CD4-positive, alpha-beta T cell treated with Interleukin-2 at 100 ng/mL for 4 hours (primary cell): ENCODE measurements around the gene SERINC2.
A peak's percentile ranks its signal among the peaks of the same experiment; 100 is the strongest.

Source experiments
- DNase-seq: peaks from one replicate; pipeline ENCODE4 v3.0.0-alpha.2; 2020; ENCODE audit warnings: low spot score

The SERINC2 gene

DNA sequence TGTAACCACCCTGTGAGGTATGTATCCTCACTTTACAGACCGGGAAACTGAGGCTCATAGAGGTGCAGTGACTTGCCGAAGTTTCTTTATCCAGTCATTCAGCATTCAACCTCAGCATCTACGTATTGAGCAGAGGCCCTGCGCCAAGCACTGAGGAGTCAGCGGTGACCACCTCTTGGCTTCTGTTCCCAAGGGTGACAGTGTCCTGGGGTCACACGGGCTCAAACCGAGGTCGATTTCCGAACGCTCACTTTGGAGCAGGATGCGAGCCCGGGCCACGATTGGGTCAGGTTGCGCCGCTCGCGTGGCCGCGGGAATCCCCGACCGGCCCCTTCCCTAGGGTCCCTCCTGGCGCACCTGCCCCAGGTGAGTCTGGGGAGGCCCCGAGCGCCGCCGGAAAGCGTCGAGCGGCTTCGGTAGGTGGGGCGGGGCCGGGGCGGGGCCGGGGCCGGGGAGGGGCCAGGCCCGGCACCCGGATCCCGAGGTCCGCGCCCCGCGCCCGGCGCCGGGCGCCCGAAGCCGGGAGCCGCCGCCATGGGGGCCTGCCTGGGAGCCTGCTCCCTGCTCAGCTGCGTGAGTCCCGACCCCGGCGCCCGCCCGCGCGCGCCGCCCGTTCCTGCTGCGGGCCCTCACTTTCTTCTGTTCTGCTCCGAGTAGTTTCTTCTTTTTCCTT lies at the start of gene SERINC2:
TSS of gene SERINC2 (plus strand) at position 482 of the 673 bp plus-strand sequence. CDS start at position 535, 53 bp downstream.
- no peak for DNase-seq

- no peak for DNase-seq
These were observed 48.3 kb upstream of the SERINC2 start for GRCh38 chr1:31364561-31365250.

- DNase-seq: no peak
These were observed 46.2 kb upstream of the SERINC2 start for GRCh38 chr1:31366796-31367195.

GRCh38 chr1:31368611-31369107 lies 44.4 kb upstream of the SERINC2 start:
- DNase-seq: no peak

GRCh38 chr1:31370021-31370420 lies 43.0 kb upstream of the SERINC2 start:
- DNase-seq: no peak

DNA sequence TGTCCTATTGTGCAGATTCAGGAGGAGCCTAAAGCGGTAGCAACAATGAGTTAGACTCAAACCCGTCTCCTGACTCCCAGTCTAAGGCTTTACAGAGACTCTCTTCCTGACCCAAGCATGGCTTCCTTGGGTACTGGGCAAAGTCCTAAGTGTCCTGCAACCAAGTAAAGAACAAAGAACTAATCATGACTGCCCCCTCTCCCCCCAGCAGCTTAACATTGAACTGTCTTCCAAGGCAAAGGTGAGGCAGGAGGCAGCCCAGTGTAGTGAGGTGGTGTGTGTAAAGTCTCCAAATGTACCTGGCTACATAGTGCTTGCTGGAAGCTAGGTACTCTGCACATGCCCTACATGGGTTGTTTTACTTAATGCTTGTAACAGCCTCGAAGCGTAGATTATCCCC lies 42.4 kb upstream of the SERINC2 start:
- DNase-seq: no peak

DNA sequence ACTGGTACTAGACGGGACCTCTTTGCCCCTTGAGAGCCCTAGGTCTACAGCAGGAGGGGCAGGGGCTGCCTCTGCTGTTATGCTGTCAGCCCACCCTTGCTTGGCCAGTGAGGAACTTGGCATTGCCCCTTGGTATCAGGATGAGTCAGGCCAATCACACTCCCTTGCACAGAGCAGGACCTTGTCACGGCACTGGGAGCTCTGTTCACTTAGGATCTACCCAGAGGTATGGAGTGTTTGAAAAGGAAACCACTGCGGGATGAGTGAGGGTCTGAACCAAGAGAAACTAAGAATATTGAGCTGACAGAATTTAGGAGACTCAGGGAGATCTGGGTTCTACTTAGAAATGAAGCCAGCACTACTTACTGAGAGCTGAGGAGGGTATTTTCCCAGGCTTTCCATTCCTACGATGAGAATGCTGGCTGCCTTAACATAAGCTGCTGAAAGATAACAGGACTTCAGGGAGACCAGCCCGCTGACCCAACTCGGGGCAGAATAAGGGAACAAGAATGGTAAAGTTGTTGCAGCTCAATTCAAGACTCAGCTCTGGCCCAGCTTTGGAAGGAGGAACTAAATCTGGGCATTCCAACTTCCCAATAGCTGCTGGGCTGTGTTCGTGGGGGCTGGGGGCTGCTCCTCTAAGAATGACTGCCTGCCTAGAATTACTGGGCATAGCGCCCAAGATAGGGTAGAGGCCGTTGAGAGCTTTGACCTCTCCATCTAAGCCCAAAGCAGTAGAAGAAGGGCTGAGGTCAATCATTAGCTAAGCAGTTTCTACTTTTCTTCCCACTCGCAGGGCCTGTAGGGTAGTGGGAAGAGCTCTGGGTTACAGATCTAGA lies 41.7 kb upstream of the SERINC2 start:
- no peak for DNase-seq

DNA sequence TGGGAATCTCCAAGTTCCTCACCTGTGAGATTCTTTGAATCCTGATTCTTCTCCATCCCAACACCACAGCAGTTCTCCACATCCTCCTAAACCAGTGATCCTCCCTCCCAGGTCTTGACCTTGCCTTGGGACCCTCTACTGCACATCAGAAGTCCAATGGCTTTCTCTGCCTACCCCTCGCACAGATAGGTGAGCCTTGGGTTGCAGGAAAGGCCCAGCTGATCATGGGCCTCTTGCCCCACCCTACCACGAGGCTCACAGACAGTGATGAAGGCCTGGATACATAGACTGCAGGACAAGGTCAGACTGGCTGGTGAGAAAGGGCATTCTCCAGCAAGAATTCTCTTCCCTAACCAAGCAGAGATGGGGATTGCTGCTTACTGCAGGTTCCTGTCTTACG lies 41.0 kb upstream of the SERINC2 start:
- no peak for DNase-seq

GRCh38 chr1:31372751-31373055 lies 40.3 kb upstream of the SERINC2 start:
- no peak for DNase-seq

DNA sequence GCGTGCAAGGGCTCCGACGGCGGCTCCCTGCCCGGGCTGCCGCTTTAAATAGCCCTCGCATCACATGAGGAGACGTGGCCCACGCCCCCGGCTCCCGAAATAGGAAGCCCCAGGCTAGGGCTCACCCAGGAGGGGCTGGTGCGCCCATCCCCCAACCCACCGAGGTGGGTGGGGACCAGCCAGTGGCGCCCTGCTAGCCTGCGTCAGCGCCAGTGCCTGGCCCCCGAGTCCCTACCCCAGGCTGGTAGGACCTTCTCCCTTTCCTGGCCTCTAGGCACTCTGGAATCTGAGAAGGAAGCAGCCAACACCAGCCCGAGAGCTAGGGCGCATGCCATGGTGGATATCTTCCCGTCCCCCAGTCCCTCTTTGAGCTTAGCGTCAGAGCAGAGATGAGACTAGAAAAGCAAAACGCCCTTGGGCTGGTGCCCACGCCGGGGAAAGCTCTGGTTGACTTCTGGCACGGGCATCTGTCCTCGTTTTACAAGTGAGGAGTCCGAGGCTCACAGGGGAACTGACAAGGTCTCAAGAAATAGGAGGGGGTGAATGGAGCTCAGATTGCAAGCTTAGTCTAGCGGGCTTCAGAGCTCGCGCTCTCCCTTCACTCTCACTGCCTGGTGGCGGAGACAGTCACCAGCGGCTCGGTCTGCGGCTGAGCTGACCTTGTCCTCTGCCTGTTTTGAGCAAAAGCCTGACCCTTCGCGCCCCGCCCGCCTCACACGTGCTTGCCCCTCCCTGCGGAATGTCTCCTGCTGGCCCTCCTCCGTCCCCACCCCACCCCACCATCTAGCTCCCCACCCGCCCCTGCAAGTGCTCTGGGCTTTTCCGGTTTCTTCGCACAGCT lies 39.7 kb upstream of the SERINC2 start, which contains the start of gene FABP3:
TSS of gene FABP3 (minus strand) at position 21 of the 841 bp plus-strand sequence. CDS start 62 bp downstream, outside the sequence.
- no peak for DNase-seq

DNA sequence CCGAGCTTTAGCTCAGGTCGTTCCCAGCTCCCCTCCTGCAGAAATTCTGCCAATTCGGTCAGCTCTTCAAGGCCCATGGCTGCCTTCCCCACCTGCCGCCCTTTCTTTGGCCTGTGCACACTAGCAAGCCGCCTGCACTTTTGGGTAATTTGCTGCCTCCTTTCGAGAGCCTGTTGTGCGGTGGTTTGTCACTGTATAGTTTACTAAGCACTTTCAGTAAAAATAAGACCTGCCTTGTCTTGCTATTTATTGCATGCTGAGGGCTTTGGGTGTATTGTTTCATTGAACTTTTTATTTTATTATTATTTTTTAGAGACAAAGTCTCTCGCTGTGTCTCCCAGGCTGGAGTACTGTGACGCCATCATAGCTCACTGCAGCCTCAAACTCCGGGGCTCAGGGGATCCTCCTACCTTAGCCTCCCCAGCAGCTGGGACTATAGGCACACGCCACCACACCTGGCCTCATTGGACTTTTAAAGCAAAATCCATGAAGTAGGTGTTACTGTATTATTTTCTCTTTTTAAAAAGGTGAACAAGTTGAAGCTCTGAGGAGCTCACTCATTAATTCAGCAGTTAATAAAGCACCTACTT lies 39.0 kb upstream of the SERINC2 start:
- peak; percentile 2 for DNase-seq

GRCh38 chr1:31374511-31375196 lies 38.4 kb upstream of the SERINC2 start:
- no peak for DNase-seq

DNA sequence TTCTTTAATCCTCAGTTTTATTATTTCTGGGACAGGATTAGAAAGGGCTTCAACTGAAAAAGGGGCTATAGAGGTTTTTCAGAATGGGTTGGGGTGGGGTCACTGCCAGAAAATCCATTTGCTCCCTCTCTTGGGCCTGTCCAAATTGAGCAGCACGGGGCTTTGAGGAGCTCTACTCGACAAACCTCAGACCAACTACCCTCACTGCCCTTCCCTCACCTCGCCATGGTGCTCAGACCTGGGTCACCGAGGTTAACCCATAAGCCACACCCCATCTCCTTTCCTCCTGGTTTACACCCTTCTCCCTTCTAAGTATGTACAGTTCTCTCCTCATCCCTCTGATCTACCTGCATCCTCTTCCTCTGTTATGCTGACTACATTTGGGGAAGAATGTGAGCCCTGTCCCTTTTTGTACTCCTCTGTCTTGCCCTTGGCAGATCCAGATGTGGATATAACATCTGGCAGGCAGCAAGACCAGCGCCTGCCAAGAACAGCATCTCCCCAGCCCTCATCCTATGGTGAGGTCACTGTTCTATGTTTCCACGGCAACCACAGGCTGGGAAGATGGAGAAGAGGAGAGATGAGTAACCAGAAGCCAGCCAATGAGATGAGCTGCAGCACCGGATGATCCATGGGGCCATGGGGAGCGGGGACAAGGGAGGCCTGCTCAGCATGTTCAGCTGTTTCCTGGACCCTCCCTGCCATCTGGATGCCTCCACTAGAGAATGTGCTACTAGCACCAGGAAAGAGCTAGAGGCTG lies 36.5 kb upstream of the SERINC2 start:
- DNase-seq: no peak

GRCh38 chr1:31377364-31377863 lies 35.6 kb upstream of the SERINC2 start:
- DNase-seq: no peak

GRCh38 chr1:31378001-31378400 lies 35.0 kb upstream of the SERINC2 start:
- no peak for DNase-seq

DNA sequence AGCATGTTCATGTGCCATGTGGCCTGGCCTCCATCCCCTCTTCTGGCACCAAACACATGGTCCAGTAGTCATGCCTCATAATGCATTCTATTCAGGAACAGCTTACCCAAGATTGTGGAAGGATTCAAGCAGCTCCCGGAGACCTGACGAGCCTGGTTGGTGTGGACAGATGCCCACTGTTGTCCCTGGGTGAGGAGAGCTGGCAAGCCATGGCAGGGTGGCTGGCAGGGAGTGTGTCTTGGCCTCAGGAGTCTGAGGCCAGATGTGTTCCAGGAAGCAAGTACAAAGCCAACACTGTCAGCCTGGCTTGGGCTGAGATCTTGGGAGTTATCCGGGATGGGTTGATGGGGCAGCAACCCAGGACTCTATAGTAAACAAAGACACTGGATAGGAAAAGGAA lies 32.8 kb upstream of the SERINC2 start:
- no peak for DNase-seq

DNA sequence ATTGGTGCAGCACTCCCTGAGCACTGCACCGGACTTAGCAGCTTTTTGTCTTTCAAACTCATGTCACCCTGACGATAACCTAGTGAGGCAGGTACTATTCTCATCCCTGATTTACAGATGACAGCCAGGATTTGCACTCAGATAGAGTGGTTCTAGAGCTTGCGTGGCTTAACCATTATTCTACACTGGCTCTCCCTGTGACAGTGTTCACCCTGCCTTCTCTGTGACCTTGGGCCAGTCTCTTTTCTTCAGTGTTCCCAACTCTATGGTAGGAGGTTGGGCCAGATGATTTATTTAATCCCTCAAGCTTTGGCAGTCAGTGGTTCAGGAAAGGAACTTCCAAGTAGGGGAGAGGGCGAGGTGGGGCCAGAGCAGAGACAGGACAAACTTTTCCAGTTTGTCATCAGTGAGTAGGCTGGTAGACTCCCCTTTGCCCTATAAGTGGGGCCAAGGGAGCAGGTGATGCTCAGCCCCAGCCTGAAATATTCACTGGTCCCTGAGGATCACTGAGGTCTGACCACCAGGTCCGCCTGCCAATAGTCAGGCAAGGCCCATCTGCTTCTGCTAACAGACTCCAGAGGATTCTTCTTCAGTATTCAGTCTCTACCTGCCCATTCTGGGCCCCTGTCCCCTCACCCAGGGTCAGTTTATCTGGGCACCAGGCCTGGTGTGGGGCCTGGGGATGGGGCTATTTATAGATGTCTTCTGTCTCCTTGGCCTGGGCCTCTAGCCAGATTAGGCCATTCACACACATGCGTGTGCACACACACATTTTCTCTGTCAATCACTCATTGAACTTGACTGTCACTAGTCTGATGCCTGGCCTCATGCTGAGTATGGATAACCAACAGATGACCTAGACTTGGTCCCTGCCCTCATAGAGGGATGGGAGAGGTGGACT lies 31.4 kb upstream of the SERINC2 start:
- DNase-seq: no peak

GRCh38 chr1:31382379-31382989 lies 30.5 kb upstream of the SERINC2 start:
- no peak for DNase-seq
